HG03575 (cell line): ENCODE results near the gene CCDC116.
"Not testable (repeated sequence)": the region's sequence is repeated elsewhere in the genome, so short reads cannot be mapped to it uniquely, and the experiment has no call there.

ENCODE experiments used
- ATAC-seq: cut with Tn5 transposase; IDR thresholded peaks from one replicate; pipeline ENCODE4 v1.9.1; 2021; ENCODE audit not compliant: unreplicated experiment, insufficient number of reproducible peaks, low FRiP score; ENCODE audit errors: extremely low read depth

The CCDC116 gene

GRCh38 chr22:21626735-21627469 lies 5.7 kb upstream of the CCDC116 start:
- ATAC-seq = no peak

- no peak for ATAC-seq
These were observed 3.9 kb upstream of the CCDC116 start for GRCh38 chr22:21628386-21629254.

DNA sequence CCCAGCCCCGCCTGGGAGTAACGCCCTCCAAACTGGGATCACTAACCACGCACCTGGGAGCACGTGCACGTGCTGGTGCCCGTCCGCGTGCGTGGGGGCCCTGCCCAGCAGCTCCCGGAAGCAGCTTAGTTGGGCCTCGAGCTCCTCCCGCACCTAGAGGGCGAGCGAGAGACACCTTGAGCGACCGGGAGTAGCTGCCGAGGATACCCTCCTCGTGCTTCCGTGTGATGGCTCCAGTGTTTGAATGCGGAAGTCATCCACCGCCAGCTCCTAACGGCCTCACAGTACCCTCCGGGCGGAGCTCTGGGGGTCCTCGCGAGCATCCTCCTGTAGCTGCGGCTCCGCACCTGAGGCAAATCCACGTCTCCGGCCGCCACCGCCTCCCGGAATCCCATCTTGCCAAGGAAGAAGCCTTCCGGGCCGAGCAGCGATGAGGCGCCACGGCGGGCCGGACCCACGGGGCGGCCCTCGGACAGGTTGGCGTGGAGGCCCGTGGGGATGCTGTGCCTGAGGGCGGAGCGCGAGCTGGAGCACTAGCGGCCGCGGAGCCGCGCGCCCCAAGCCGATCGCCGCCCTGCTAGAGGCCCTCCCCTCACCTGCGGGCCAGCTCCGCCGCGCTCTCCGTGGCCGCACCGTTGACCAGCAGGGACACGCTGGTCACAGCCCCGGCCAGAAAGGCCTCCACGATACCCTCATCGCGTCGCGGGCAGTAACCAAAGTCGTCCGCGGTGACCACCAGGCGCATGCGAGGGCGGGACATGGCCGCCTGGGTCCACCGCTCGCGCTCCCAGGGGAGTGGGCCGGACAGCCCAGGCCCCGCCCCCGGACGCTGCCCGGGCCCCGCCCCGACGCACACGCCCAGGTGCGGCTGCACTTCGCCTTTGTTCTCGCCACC lies 3.1 kb upstream of the CCDC116 start, which contains the start of gene YDJC:
TSS of gene YDJC (minus strand) at position 768 of the 895 bp plus-strand sequence. CDS start at position 760, 8 bp downstream.
- ATAC-seq = no peak

DNA sequence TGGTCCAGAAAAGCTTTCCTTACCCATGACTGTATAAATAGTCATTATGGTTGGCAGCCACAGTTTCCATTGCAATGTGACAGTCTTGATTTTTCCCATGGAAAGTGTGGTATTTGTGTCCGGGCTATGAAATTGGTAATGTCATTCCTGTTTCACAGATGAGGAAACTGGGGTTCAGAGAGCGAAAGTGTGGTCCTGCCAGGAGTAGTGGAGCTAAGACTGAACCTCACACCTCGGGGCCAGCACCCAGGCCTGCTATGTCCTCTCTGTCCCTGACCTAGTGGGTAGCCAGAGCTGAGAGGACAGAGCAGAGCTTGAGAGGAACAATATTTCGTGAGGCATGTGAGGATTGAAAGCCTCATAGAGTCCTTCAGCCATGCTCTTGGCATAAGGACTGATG lies 1.5 kb upstream of the CCDC116 start:
- ATAC-seq = no peak

GRCh38 chr22:21632931-21633330 lies 371 bp downstream of the CCDC116 start:
- ATAC-seq = no peak

DNA sequence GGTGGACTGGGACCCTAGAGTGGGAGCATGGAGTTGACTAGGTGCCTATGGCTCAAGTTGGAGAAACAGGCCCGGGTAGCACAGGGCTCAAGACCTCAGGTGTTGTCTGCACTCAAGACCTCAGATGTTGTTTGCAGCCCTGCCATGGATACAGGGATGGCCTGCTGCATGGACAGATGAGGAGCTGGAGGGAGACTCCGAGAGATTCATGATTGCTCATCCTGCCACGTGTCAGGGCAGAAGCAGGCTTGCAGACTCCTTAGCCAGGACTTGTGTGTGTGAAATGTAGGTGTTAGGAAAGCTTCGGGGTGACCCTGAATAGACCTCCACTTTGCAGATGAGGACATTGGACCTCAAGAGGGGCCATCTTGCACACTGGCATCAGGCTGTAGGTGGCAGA lies 921 bp downstream of the CCDC116 start:
- ATAC-seq = no peak

DNA sequence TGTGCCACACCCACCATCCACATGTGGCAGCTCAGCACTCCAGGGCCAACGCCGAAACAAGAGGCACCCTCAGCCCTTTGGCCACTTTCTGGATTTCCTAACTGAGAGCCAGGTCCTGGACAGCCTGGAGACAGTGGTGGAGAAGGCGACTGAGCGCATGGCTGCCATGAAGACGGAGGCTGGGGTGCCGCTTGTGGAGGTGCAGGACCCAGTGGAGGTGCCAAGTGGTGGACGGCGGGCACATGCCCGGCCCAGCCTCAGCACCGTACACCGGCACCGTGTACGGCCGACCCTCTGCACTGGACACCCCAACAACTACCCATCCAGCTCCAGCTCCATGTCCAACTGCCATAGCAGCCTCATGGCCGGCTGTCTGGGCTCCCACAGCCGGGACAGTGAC lies 1.5 kb downstream of the CCDC116 start:
- ATAC-seq = no peak

- no peak for ATAC-seq
These were observed 2.3 kb downstream of the CCDC116 start for GRCh38 chr22:21634844-21635243.

DNA sequence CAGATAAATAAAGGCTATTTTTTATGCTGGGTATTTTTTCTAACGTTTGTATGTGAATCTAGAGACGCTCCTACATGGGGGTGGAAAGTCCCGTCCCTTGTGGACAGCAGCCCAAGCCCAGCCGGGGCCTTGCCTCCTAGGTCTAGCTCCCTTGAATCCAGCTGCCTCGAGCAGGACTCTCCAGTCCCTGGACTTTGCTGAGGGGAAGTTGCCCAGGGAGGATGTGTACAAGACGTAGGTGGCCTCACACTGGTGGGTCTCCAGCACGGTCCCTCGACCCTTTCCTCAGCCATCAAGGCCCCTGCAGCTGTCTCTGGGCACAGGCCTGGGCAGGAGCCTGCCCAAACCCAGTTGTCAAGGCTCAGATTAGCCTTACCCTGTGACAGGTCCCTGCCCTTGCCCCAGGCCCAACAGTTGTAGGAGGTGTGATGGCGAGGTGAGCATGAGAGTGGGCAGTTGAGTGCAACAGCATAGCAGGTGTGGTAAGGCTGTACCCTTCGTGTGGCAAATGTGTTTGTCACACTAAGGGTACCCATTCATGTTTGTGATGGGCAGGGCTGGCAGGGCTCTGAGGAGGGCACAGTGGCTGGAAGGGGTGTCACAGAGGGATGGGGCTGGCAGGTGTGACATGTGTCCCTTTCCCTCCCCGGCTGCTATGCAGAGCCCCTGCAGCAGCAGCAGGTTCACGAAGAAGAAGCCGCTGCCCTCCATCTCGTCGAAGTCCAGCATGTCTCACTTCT lies 3.4 kb downstream of the CCDC116 start:
- no peak for ATAC-seq

DNA sequence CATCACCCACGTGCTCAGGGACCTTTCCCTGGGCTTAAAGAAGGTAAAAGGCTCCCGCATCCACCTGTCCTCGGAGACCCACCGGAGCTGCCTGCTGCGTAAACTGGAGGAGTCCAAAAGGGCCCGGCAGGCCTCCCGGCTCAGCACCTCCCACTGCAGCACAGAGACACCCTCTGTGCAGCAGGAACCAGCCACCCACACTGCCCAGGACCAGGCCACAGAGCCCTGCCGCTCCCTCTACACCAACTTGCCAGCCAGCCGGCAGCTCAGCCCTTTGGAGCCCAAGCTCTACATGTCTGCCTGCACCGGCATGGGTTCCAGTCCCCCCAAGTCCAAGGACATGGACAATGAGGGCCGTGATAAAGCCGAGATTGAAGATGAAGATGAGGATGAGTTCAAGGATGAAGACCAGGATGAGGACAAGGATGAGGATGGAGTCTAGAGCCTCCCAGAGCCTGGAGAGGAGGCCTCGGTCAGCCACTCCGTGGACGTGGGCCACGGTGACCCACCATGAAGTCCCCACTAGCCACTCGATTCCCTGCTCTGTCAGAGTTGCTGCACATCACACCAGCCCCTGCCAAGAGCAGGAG lies 4.2 kb downstream of the CCDC116 start:
- ATAC-seq = no peak

DNA sequence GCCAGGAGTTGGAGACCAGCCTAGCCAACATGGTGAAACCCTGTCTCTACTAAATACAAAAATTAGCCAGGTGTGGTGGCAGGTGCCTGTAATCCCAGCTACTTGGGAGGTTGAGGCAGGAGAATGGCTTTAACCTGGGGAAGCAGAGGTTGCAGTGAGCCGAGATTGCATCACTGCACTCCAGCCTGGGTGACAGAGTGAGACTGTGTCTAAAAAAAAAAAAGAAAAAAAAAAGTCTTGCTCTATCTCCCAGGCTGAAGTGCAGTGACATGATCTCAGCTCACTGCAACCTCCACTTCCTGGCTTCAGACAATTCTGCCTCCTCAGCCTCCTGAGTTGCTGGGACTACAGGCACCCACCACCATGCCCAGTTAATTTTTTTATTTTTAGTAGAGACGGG lies 4.9 kb downstream of the CCDC116 start:
- ATAC-seq = not testable (repeated sequence)

DNA sequence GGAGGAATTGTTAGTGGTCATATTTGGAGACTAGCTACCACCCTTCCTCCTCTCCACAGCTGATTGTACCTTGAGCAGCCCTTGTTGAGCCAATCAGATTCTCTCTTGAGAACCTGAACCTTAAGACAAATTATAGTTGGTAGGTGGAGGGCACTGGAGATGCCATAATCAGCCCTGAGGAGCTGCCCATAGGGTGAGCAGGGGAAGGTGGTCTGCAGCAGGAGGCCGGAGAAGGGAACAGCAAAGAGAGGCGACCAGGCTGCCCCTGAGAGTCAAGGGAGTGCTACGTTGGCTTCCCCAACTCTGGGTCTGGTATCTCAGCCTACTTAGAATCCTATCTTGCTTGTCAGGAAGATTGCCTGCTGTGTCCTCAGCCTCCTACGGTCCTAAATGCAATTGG lies 6.8 kb downstream of the CCDC116 start:
- no peak for ATAC-seq

DNA sequence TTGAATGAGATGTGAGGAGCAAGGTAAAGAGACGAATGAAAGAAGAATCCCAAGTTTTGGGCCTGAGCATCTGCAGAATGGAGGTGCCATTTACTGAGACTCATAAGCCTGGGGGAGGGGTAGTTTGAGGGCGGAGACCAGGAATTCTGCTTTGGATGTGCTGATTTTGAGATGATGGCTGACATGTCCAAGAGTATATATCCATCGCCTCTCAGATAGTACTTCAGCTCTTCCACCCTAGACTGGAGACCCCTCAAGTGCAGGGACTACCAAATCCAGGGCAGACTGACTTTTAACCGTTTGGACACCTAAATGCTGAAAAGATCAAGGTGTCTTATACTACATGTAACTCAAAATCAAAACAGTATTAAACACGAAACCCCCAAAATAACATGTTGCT lies 8.2 kb downstream of the CCDC116 start:
- ATAC-seq = no peak

GRCh38 chr22:21641417-21641788 lies 8.8 kb downstream of the CCDC116 start:
- no peak for ATAC-seq

GRCh38 chr22:21641789-21642583 lies 9.4 kb downstream of the CCDC116 start, which contains the start of gene SDF2L1:
TSS of gene SDF2L1 (plus strand) at chr22:21642302. CDS start at chr22:21642337, 35 bp downstream.
- ATAC-seq = no peak

DNA sequence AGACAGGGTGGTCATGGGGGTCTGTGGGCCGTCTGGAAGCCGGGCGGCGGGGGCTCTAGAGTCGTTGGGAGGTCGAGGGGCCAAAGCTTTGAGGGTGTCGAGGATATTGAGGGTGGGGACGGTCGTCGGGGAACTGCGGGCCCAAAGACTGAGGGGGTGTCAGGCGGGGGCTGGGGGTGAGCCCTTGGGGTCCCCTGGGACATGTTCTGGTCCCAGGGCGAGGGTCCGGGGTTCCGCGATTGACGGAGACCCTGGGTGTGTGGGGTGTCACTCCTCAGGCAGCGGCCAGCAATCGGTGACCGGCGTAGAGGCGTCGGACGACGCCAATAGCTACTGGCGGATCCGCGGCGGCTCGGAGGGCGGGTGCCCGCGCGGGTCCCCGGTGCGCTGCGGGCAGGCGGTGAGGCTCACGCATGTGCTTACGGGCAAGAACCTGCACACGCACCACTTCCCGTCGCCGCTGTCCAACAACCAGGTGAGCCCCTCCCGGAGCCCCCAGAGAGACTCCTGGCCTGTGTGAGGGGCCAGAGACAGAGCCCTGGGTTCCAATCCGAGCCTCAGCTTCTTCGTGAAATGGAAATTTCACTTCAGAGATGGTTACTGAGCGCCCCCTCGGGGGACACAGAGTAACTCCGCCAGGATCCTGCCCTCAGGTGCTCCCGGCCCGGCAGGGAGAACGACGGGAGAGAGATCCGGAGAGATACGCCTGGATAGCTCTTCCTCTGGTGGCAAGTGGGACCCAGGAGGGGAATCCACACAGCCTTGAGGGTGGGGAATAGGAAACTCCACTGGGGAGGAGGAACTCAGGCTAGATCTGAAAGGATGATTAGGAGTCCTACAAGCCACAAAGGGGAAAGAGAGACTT lies 10.3 kb downstream of the CCDC116 start:
- no peak for ATAC-seq
